Endometrium (tissue), 2 donors: ENCODE data around the gene ITFG1.

Experiments
- FAIRE-seq: peaks from 2 replicates; lab custom pipeline; 2012; peaks lifted over from hg19 to GRCh38; lab: Jason Lieb, UNC
- donor health status: control.
- donor health status: control.

ITFG1 gene

DNA sequence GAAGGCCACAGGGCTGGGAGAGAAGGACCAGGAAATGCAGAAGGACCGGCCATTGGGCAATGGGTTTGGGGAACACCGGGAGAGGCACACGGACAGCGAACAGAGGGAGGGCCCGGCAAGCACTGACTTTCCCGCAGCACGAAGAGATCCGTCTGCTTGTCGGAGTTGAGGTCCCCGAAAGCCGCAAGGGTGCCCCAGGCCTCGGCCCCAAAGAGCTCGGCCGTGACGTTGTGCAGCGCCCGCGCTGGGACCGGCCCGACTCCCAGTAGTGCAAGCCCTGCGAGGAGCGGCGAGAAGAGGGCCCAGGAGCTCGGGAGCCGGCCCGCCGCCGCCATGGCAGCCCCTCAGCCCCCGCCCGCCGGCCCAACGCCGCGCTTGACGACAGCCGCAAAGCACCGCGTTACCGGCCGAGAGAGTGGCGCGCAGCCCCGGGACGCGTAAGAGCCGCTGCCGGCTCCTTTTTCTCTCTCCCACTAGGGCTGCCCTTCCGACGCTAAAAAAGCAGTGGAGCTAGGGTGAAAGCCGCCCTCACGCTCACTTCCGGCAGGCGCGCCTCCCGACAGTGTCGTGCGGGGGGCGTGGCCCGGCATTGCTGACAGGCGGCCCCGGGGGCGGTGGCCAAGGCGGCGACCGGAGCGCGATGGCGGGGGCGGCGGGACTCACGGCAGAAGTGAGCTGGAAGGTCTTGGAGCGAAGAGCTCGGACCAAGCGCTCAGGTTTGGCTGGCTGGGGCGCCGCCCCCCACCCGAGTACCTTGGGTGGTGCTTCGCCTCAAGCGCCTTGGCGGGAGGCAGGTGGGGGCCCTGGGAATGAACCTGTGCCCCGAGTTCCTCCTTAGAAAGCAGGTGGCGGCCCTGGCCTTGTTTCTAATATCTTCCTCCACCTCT is at the start of gene ITFG1, which contains the start of gene PHKB:
ITFG1 (minus strand) TSS at position 353 of the 887 bp plus-strand sequence; CDS start at position 335, 18 bp downstream.
PHKB (plus strand) TSS at position 621 of the 887 bp plus-strand sequence; CDS start at position 641, 20 bp downstream.
- FAIRE-seq = no peak

DNA sequence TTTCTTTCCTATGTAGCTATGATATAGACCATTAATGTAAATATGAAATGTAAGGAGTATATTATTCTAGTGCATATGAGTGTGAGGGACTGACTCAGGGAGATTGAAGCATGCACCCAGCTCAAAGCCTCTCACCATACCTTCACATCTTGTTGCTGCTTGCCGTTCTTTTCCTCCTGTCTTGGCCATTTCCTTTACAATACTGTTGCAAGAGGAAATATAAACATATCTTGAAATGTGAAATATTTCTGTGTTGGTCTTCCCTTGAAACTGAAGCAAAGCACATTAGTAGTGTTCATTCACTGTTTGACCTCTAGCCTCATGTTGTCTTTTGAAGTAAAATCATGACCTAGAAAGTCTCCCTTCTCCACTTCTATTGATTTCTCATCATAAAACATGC is 46.8 kb upstream of the ITFG1 start:
- no peak for FAIRE-seq

DNA sequence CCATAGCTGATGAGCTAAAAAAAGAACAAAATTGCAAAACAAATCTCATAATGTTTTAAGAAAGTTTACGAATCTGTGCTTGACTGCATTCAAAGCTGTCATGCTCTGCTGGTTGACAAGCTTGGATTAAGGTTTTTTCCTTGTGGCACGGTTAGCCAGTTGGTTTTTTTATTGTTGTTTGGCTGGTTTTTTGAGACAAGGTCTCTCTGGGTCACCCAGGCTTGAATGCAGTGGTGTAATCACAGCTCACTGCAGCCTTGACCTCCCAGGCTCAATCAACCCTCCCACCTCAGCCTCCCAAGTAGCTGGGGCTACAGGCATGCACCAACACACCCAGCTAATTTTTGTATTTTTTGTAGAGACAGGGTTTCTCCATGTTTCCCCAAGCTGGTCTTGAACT is 45.9 kb upstream of the ITFG1 start:
- FAIRE-seq = no peak

DNA sequence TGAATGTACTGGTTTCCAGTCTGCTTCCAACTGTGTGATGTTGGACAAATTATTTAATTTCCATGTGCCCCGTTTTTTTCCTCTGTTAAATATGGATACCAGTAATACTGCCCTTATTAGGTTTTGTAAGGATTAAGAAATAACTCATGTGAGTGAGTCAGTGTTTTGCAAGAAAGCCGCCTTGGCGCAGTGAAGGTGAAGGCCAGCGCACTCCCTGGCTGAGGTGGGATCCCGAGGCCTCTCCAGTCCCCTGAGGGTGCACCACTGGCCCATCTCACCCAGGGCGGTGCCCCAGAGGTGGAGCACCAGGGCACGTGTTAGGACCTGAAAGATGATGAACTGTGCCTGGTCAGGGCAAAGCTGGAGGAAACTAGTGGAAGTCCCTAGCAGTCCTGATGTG is 43.7 kb upstream of the ITFG1 start:
- no peak for FAIRE-seq

DNA sequence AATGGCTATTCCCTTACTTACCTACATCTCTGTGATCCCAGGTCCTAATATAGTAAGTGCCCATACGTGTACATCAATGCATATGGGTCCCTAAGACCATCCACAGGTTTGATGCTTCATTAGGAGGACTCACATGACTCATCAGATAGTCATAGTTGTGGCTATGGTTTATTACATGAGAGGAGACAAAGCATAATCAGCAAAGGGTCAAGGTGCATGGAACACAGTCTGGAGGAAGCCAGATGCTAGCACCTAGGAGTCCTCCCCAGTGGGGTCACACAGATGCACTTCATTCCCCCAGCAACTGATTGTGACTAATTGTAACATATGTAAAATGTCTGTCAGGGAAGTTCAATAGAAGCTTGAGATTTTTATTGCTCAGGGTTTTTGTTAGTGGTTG is 43.1 kb upstream of the ITFG1 start:
- no peak for FAIRE-seq

DNA sequence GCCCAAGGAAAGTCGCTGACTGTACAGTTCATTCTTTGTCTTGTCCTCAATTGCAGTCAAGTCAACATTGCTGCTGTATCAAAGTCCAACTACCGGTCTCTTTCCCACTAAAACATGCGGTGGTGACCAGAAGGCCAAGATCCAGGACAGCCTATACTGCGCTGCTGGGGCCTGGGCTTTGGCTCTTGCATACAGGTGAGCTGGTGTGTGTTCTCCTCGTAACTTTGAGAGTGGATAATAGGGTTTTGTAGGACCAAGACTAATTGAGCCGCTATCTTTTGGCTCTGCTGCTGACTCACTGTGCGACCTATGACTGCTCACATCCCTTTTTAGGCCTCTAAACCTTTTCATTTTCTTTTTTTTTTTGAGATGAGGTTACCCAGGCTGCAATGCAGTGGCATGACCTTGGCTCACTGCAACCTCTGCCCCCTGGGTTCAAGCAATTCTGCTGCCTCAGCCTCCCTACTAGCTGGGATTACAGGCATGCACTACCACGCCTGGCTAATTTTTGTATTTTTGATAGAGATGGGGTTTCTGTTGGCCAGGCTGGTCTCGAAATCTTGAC is 38.9 kb upstream of the ITFG1 start:
- FAIRE-seq = no peak

DNA sequence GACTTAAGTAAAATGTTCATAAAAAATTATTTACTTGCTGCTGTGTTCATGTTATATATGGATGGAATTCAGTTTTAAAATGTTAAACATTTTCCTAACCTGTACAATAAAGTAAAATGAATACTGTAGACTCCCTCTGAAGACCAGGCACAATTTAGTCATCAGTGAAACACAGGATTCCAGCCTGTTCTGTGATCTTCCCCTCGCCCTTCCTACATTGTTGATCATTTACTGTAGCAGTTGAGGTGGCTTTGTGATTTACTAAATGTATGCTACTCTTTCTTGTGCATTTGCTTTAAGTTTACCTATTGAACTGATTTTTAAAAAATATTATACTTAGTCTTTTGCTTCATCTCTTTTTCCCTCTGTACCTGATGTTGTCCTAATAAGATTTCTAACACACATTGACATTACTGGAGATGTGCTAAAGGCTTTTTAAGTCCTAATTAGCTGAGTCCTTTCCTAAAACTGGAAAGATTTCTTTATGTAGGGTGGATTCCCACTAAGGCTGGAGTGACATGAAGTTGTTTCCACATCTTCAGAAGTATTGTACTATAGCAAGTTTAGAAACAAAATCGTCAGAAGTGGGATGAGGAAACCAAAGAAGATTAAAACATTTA is 38.3 kb upstream of the ITFG1 start:
- peak; percentile 39 for FAIRE-seq

DNA sequence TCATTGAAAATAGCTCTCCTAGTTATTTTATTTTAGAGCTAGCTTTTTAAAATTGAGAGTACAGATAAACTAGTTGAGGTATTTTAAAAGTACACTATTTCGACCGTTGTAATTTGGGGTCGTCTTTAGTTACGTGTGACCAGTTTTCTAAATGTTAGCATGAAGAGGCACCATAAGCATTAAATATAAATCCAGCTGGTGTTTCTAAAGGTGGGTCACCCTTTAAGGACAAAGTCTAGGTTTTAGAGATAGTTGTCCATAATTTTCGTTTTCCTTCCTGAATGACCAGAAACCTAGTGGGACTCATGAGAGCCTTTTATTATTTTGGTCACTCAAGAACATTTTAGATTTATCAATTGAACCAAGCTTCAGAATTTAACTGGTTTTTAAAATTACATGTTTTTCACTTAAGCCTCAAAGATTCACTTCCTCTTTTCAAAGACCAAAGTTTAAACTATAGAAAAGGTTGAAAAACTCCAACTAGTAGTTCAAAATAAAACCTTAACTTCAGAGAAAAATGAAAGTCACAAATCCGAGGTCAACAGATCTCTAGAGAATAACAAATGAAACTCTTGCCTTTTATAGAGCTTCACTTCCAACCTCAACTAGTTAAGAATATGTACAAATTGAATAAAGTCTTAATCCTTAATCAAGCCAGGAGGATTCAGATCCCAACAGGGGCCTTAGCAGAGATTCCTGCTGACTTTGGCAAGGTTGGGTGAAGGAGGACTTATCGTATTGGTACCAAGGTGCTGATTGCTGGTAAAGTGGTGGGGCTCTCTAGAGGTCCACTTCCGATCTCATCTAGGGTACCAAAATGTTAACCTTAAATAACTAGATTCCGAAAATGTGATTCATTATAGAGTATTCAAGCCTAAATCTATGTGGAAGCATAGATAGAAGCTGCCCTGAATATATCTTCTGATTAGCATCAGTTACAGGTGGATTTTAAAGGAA is 32.8 kb upstream of the ITFG1 start:
- FAIRE-seq = no peak

DNA sequence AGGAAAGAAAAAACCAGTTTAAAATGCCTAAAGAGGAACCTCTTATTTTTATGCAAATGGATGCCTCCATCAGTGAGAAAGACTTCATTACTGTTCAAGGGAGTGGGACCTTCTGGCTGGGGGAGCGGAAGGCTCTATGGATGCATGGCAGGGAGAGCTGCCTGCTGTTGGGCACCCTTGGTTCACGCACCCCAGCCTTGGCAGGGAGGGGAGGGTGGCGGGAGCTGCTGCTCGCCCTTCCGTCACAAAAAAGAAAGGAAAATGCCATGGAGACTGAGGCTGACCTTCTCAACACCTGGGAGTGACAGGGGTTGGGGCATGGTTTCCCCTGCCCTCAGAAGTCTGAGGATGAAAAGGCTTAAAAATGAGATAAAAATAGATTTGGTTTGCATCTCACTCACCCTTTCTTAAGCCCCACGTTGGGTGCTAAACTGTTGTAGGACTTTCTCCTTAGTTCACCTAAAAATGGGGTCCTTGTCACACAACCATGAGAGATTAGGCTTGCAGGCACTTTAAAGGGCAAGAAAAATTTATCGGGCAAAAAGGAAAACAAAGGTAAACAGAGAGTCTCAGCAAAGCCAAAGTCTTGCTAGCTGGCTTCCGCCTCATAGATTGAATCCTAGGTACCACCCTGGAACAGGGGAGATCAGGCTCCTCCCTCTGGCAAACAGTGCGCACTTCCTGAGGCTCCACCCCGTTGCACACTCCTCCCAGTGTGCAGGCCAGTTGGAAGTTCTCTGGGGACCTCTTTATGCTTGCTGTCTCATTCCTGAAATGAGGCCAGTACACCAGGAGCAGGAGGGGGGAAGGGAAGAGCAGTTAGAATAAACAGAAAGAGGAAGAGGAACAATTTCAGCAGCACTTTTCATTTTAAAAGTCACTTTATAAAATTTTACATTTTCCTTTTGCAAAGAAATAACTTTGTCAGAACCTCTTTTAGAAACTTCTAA is 31.8 kb upstream of the ITFG1 start:
- no peak for FAIRE-seq

DNA sequence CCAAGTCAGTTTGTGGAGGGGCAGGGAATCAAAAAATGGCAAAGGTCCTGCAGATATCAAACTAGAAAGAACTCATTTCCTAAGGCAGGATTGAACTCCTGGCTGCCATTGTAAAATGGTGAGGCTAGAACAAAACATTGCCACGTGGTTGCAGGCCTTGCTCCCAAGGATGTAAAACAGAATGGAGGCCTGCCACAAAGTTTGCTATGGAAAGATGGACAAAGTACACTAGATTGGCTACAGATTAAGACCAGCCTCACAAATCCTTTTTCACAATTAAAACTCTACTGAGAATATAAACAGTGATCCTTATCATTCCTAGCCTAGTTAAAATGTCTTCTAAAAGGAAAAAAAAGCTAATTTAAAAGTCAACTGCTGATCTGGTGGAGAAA is 31.2 kb upstream of the ITFG1 start:
- FAIRE-seq = no peak

DNA sequence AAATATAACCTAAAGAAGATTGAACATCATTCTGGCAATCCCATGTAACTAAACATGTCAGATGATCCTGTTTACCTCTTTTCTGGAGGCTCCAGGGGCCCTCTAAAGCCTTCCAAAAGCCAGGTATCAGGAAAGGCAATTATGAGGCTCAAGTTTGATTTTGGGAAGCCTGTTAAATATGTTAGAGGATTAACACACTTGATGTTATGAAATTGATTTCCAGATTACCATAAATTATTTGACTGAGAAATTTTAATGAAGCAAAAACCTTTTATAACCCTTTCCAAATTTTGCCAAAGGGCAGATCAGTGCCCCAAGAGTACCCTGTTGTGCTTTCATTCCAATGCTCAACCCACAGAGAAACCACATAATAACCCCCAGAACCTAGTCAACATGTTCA is 29.6 kb upstream of the ITFG1 start:
- FAIRE-seq = no peak

DNA sequence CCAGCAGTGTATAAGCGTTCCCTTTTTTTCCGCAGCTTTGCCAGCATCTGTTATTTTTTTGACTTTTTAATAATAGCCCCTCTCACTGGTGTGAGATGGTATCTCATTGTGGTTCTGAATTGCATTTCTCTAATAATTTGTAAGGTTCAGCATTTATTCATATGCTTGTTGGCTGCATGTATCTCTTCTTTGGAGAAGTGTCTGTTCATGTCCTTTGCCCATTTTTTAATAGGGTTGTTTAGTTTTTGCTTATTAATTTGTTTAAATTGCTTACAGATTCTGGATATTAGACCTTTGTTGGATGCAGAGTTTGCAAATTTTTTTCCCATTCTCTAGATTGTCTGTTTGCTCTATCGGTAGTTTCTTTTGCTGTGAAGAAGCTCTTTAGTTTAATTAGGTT is 27.2 kb upstream of the ITFG1 start:
- FAIRE-seq = no peak

DNA sequence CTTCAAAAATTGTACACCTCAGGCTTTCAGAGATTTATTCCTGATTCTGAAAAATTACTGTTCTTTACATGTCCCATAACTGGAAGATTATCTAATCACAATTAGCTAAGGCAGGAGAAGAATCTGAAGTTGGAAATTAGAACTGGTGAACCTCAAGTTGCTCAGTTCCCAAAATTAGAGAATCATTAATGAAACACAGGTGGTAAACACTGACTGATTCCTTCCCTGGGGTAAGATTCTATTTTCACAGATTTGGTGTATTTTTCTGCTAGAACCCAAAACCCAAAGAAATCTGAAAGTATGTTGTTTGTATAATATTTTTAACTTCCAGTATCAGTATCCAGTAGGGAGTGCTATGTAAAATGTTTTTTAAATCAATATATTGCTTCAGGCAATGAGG is 26.0 kb upstream of the ITFG1 start:
- FAIRE-seq = no peak

DNA sequence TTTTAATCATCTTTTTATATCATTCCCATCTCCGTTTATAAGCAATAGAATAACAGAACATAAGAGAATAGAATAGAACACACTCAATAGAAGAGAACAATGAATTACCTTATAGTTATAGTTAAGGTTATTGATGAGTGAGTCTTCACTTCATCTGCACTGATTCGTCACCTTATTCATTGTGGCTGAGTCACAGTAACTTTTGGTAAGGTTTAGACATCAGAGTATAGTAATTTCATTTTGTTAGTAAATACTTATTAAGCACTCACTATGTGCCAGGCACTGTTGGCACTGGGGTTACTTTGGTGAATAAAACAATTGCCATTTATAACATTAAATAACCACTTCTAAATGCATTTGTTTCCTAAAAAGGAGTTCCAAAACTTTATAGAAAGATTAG is 22.8 kb upstream of the ITFG1 start:
- FAIRE-seq = no peak

DNA sequence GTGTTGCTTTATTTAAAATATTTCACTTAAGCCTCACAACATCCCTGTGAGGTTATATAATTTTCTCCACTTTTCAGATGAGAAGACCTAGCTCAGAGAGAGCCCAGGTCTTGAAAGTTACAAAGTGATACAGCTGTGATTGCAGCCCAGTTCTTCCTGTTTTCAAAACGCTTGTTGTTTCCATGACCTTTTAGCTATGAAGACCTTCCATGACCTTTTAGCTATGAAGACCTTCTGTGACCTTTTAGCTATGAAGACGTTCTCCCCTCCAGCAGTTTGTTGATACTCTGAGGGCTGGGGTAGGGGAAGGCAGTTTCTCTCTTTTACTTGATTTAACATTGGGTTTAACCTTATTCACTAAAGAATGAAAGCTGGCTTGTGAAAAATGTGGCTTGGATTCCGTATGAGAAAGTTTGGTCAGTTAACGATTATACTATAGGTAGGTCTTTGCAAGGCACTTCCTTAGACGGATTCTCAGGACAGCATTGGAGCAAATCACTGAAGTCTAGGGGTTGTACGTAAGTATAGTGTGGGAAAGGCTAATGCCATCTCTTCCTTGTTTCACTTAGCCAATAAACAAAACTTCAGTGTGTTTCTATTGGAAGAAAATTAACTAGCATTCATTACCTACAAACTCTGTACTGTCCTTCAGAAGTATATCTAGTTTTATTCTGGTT is 21.0 kb upstream of the ITFG1 start:
- FAIRE-seq = no peak

DNA sequence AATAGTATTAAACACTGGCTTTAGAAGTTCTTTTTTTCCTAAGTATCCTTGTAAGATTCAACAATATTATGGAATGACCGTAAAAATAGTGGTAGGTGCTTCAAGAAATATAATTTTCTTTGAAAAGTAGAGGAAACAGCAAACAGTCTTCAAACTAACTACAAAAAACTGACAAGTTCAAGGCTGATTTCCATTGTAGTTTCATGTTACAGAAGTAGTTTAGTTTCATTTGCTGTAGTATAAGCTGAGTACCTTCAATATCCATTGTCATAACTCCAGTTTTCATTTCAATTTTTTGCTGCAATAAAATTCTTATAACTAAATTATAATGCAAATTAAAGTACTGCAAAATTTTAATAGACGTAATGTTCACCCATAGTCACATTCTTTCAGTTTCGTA is 19.5 kb upstream of the ITFG1 start:
- FAIRE-seq = no peak

DNA sequence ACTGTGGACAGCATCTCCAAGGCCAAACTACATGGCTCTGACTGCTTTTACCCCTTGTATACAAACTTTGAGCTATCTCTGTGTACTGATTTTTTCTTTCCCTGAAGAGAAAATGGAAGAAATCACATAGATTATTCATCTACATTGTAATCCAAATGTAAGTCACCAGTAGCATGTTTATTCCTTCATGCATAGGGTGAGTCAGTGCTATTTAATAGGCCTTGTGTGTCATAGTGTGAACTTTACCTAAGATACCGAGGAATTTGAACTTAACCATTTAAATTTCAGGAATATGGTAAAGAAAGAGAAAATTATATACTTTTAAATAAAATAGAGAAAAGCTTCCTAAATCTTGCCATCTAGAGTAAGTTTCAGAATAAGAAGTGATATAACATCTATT is 16.8 kb upstream of the ITFG1 start:
- FAIRE-seq = no peak

DNA sequence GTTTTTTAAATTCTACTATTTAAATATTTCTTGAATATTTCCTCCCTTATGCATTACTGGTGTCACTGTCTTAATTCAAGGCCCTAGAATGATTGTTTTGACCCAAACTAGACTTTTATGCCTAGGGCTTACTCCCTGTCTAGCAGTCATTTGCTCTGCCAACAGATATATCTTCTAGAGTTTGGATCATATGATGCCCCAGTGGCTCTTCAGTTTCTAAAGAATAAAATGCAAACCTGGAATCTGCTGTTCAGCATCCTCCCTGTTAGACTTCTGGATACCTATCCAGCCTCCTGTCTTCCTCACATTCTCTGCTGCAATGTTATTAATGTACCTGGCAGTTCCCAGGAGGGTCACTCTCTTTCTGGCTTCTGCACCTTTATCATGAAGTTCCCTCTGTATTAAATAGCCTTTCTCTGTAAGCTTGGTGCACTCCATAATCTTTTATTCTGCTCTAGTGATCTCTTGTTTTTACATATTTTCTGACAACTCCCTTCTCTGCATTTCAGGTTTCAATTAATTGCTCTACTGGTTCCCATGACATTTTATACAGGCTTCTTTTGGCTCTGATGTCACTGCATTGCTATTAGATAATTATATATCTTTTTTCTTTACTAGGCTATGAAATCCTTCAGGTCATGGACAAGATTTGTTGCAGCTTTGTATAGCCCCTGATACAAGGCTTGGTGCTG is 15.9 kb upstream of the ITFG1 start:
- FAIRE-seq = no peak

DNA sequence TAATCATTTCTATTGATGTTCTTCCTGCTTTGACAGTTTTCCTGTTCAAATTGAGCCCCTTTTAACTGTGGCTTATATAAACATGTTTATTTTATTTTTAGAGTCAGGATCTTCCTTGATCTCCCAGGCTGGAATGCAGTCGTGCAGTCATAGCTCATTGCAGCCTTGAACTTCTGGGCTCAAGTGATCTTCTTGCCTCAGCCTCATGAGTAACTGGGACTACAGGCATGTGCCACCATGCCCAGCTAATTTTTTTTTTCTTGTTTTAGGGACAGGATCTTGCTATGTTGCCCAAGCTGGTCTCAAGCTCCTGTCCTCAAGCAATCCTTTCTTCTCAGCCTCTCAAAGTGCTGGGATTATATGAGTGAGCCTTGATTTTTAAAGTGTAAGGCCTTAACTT is 14.9 kb upstream of the ITFG1 start:
- no peak for FAIRE-seq

DNA sequence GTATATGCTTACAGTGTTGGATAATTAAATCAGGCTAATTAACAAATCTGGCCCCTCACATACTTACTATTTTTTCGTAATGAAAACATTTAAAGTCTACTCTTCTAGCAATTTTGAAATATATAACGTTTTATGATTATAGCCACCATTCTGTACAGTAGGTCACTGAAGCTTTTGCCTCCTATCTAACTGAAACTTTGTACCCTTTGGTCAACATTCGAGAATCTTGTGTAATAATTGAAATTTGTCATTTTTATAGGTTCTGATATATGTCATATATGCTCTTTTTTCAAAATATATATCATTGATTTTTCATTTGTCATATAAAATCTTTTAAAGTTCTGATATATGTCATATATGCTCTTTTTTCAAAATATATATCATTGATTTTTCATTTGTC is 12.9 kb upstream of the ITFG1 start:
- FAIRE-seq = peak; percentile 48
